ENCODE data around the gene RPRD2.

GRCh38 chr1:150397392-150398032 lies 33.6 kb downstream of the RPRD2 start:
- TF ChIP-seq, protein P1, sequence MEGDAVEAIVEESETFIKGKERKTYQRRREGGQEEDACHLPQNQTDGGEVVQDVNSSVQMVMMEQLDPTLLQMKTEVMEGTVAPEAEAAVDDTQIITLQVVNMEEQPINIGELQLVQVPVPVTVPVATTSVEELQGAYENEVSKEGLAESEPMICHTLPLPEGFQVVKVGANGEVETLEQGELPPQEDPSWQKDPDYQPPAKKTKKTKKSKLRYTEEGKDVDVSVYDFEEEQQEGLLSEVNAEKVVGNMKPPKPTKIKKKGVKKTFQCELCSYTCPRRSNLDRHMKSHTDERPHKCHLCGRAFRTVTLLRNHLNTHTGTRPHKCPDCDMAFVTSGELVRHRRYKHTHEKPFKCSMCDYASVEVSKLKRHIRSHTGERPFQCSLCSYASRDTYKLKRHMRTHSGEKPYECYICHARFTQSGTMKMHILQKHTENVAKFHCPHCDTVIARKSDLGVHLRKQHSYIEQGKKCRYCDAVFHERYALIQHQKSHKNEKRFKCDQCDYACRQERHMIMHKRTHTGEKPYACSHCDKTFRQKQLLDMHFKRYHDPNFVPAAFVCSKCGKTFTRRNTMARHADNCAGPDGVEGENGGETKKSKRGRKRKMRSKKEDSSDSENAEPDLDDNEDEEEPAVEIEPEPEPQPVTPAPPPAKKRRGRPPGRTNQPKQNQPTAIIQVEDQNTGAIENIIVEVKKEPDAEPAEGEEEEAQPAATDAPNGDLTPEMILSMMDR (conservative IDR thresholded peaks at IDR 0.05) = no peak
- no peak for TF ChIP-seq EZH2 (IDR thresholded peaks at IDR 0.05; ENCODE audit: low read depth)
